HEK293 (cell line): Measurements from ENCODE around the gene LHFPL2.

Experiments used
- CTCF ChIA-PET: fragments of 350-600 bp; formaldehyde crosslinking; extraction: SDS; loops from one replicate; lab custom pipeline; 2021; ENCODE audit warnings: antibody characterized with exemption; lab: Yijun Ruan, JAX
- POLR2A ChIA-PET: fragments of 300-600 bp; formaldehyde crosslinking; extraction: SDS; loops from one replicate; lab custom pipeline; 2020; ENCODE audit warnings: antibody characterized with exemption, inconsistent platforms; lab: Yijun Ruan, JAX
- H3K27ac ChIP-seq: fragments of 200-500 bp; sonication (Bioruptor generic); 2 replicates; pipeline ENCODE4 v1.5.1; 2014; ENCODE audit warnings: low read depth, low read length, control low read depth, inconsistent platforms; ENCODE audit errors: extremely low read depth
- H3K36me3 ChIP-seq, 2 experiments: fragments of 200-500 bp in 1 of 2; sonication (Bioruptor generic) in 1 of 2; 1 replicate in 1 of 2; 2 replicates in 1 of 2; pipeline ENCODE4 v1.5.1; 2014 to 2017; ENCODE audit warnings: inconsistent platforms in 2 of 2, low read length in 2 of 2; ENCODE audit not compliant: control insufficient read depth in 2 of 2, insufficient read depth in 1 of 2
- H3K4me1 ChIP-seq: fragments of 200-500 bp; sonication (Bioruptor generic); 2 replicates; pipeline ENCODE4 v1.5.1; 2014; ENCODE audit warnings: mild to moderate bottlenecking, low read length, inconsistent platforms; ENCODE audit not compliant: control insufficient read depth, insufficient read depth
- H3K4me3 ChIP-seq: 2 replicates; pipeline ENCODE4 v1.5.1; 2011; ENCODE audit warnings: low read depth, mild to moderate bottlenecking, control low read depth, low read length, moderate library complexity
- H3K9me3 ChIP-seq: fragments of 200-500 bp; sonication (Bioruptor generic); 2 replicates; pipeline ENCODE4 v1.5.1; 2014; ENCODE audit warnings: low read depth, low read length, inconsistent platforms; ENCODE audit not compliant: control insufficient read depth, insufficient read depth
- BCL11B ChIP-seq: fragments of 450-650 bp; formaldehyde crosslinking; IDR thresholded peaks from 2 replicates; pipeline ENCODE4 v1.5.1; 2016; ENCODE audit warnings: low read depth, missing biosample characterization, missing genetic modification characterization
- OSR2 ChIP-seq: fragments of 450-650 bp; formaldehyde crosslinking; IDR thresholded peaks from 2 replicates; pipeline ENCODE4 v1.5.1; 2016; ENCODE audit warnings: missing biosample characterization, missing genetic modification characterization
- OVOL3 ChIP-seq: fragments of 450-650 bp; formaldehyde crosslinking; IDR thresholded peaks from 2 replicates; pipeline ENCODE4 v1.5.1; 2016; ENCODE audit warnings: missing biosample characterization, missing genetic modification characterization
- ZBTB17 ChIP-seq: fragments of 450-650 bp; formaldehyde crosslinking; IDR thresholded peaks from 2 replicates; pipeline ENCODE4 v1.5.1; 2016; ENCODE audit warnings: missing biosample characterization, missing genetic modification characterization
- ZNF132 ChIP-seq: fragments of 450-650 bp; formaldehyde crosslinking; IDR thresholded peaks from 2 replicates; pipeline ENCODE4 v1.5.1; 2017; ENCODE audit warnings: missing biosample characterization, missing genetic modification characterization, borderline replicate concordance
- ZNF146 ChIP-seq: fragments of 450-650 bp; formaldehyde crosslinking; IDR thresholded peaks from 2 replicates; pipeline ENCODE4 v1.5.1; 2016; ENCODE audit warnings: missing biosample characterization, missing genetic modification characterization
- ZNF350 ChIP-seq: fragments of 450-650 bp; formaldehyde crosslinking; IDR thresholded peaks from 2 replicates; pipeline ENCODE4 v1.5.0; 2017; ENCODE audit warnings: missing biosample characterization, mild to moderate bottlenecking, missing genetic modification characterization
- ZNF426 ChIP-seq: fragments of 450-650 bp; formaldehyde crosslinking; IDR thresholded peaks from 2 replicates; pipeline ENCODE4 v1.5.1; 2017; ENCODE audit warnings: missing biosample characterization, missing genetic modification characterization, mild to moderate bottlenecking, inconsistent platforms, moderate library complexity
- ZNF555 ChIP-seq: fragments of 450-650 bp; formaldehyde crosslinking; conservative IDR thresholded peaks from 2 replicates; pipeline ENCODE4 v1.5.1; 2017; ENCODE audit warnings: missing biosample characterization, mild to moderate bottlenecking, missing genetic modification characterization, inconsistent platforms
- ZNF561 ChIP-seq: fragments of 450-650 bp; IDR thresholded peaks from 2 replicates; pipeline ENCODE4 v1.5.1; 2018; ENCODE audit warnings: missing biosample characterization, missing genetic modification characterization, borderline replicate concordance
- ZNF701 ChIP-seq: fragments of 450-650 bp; formaldehyde crosslinking; IDR thresholded peaks from 2 replicates; pipeline ENCODE4 v1.5.1; 2016; ENCODE audit warnings: missing biosample characterization, missing genetic modification characterization
- ZNF843 ChIP-seq: fragments of 450-650 bp; formaldehyde crosslinking; IDR thresholded peaks from 2 replicates; pipeline ENCODE4 v1.5.1; 2016; ENCODE audit warnings: missing biosample characterization, missing genetic modification characterization
- ZSCAN16 ChIP-seq: fragments of 450-650 bp; formaldehyde crosslinking; IDR thresholded peaks from 2 replicates; pipeline ENCODE4 v1.5.1; 2016; ENCODE audit warnings: missing biosample characterization, missing genetic modification characterization
- ZXDB ChIP-seq: fragments of 450-650 bp; formaldehyde crosslinking; IDR thresholded peaks from 2 replicates; pipeline ENCODE4 v1.5.1; 2016; ENCODE audit warnings: missing biosample characterization, missing genetic modification characterization
- TF ChIP-seq, protein P1 (sequence below): fragments of 450-650 bp; formaldehyde crosslinking; IDR thresholded peaks from 2 replicates; pipeline ENCODE4 v1.5.1; 2017; ENCODE audit warnings: missing biosample characterization, missing genetic modification characterization
- TF ChIP-seq, protein P2 (sequence below): fragments of 450-650 bp; formaldehyde crosslinking; IDR thresholded peaks from 2 replicates; pipeline ENCODE4 v1.5.1; 2017; ENCODE audit warnings: missing biosample characterization, mild to moderate bottlenecking, missing genetic modification characterization, moderate library complexity
- TF ChIP-seq, protein P3 (sequence below): fragments of 450-650 bp; formaldehyde crosslinking; IDR thresholded peaks from 2 replicates; pipeline ENCODE4 v1.5.1; 2016; ENCODE audit warnings: missing biosample characterization, missing genetic modification characterization
- TF ChIP-seq, protein P4 (sequence below): sonication (generic); formaldehyde crosslinking; IDR thresholded peaks from 2 replicates; pipeline ENCODE4 v1.8.1; 2022; ENCODE audit warnings: mild to moderate bottlenecking, moderate library complexity, missing genetic modification reagents
- TF ChIP-seq, protein P5 (sequence below): fragments of 450-650 bp; formaldehyde crosslinking; IDR thresholded peaks from 2 replicates; pipeline ENCODE4 v1.5.1; 2016; ENCODE audit warnings: missing biosample characterization, missing genetic modification characterization
- TF ChIP-seq, protein P6 (sequence below): fragments of 450-650 bp; formaldehyde crosslinking; IDR thresholded peaks from 2 replicates; pipeline ENCODE4 v1.5.1; 2016; ENCODE audit warnings: missing biosample characterization, missing genetic modification characterization, low read depth

Gene LHFPL2

DNA sequence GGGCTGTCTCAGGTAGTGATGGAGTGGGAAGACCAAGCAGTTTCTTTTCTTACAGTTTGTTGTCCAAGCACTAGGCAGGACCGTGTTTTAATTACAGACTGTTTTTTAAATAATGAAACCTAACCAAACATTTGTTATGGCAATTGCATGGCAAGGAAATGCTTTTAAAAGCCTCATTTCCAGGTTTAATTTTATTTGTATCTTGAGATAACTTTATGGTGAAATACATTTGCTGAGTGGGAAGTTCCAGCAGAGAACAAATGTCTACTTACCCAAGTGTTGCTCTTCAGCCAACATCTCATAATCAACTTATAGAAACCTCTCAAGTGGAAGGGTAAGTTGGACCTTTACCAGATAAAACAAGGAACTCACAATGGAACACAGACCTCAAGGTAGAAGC, 11.8 kb upstream of the LHFPL2 start:
- TF ChIP-seq ZSCAN16 (tag by site-specific recombination) = peak; percentile 65; the same call in 1 of the 2 replicates
- no peak for TF ChIP-seq BCL11B
- TF ChIP-seq, protein P1, sequence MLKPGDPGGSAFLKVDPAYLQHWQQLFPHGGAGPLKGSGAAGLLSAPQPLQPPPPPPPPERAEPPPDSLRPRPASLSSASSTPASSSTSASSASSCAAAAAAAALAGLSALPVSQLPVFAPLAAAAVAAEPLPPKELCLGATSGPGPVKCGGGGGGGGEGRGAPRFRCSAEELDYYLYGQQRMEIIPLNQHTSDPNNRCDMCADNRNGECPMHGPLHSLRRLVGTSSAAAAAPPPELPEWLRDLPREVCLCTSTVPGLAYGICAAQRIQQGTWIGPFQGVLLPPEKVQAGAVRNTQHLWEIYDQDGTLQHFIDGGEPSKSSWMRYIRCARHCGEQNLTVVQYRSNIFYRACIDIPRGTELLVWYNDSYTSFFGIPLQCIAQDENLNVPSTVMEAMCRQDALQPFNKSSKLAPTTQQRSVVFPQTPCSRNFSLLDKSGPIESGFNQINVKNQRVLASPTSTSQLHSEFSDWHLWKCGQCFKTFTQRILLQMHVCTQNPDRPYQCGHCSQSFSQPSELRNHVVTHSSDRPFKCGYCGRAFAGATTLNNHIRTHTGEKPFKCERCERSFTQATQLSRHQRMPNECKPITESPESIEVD (tag by site-specific recombination) = peak; percentile 76
- TF ChIP-seq ZNF701 (tag by site-specific recombination) = no peak
- TF ChIP-seq ZNF843 = peak; percentile 29; the same call in 1 of the 2 replicates
- TF ChIP-seq, all 188 proteins: peak for 3
- CTCF ChIA-PET = interaction anchor here (0.6 kb wide), 1 partner anchor 211 kb away, joined by 3 read pairs; no protein-coding TSS in a partner anchor
- POLR2A ChIA-PET = no interaction called here
- H3K4me1 ChIP-seq = peaks cover 11% of the 10 kb centered on the region
- no peak overlapping the region for H3K4me3 ChIP-seq
- no peak overlapping the region; the same call in 1 of the 2 replicates for H3K27ac ChIP-seq
- H3K9me3 ChIP-seq = no peaks in the 10 kb centered on the region
- H3K36me3 ChIP-seq = no peaks in the 10 kb centered on the region

DNA sequence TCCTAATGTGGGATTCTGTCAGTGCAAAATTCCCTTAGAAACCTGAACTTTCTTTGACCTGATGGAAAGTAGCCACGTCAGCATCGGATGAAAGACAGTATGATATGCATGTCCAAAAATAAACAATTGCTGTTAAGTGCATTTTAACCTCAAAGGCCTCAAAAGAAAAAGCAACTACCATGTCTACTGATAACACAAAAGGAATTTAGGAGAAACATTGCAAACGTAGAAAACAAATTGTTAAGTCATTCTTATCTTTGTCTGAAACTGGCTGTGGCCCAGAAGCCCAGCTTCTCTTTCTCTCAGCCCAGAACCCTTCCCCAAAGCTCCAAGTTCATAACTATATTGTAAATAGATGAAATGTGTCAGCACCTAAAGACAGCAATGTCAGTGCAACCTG, 11.1 kb upstream of the LHFPL2 start:
- CTCF ChIA-PET = interaction anchor here (1.2 kb wide), 1 partner anchor 192 kb away, joined by 4 read pairs; no protein-coding TSS in a partner anchor
- no peaks in the 10 kb centered on the region for H3K9me3 ChIP-seq
- 0 out of 2 replicates have a peak, but pooled peaks have one; percentile 6 for TF ChIP-seq ZNF350 (tag by site-specific recombination)
- TF ChIP-seq ZNF555 (tag by site-specific recombination) = no peak
- TF ChIP-seq ZXDB (tag by site-specific recombination) = peak; percentile 39
- TF ChIP-seq OSR2 (tag by site-specific recombination) = peak; percentile 29; the same call in 1 of the 2 replicates
- TF ChIP-seq, protein P2, sequence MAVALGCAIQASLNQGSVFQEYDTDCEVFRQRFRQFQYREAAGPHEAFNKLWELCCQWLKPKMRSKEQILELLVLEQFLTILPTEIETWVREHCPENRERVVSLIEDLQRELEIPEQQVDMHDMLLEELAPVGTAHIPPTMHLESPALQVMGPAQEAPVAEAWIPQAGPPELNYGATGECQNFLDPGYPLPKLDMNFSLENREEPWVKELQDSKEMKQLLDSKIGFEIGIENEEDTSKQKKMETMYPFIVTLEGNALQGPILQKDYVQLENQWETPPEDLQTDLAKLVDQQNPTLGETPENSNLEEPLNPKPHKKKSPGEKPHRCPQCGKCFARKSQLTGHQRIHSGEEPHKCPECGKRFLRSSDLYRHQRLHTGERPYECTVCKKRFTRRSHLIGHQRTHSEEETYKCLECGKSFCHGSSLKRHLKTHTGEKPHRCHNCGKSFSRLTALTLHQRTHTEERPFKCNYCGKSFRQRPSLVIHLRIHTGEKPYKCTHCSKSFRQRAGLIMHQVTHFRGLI (tag by site-specific recombination) = no peak
- TF ChIP-seq, all 188 proteins: peak for 3
- Histone ChIP-seq H3K36me3 (no peaks in the 10 kb centered on the region), H3K27ac (no peak overlapping the region), H3K4me1 (peaks cover 11% of the 10 kb centered on the region), H3K4me3 (no peak overlapping the region)
- POLR2A ChIA-PET = no interaction called here

DNA sequence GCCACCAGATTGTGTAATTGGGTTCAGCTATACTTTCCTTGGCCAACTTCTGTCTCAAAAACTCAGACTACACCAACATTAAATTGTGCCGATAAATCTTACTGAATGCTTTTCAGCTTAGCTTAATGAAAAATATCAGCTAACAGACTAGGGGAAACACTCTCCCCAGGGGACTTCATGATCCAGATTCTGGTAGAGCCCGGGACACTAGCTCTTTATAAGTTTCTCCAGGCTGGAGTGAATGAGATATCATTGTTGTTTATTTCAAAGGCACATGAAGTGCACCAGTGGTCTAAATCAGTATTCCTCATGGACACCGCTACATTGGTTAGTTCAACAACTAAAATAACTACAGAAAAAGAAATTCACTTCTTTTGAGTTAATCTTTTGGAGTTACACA, 10.5 kb upstream of the LHFPL2 start:
- Histone ChIP-seq H3K36me3 (no peaks in the 10 kb centered on the region), H3K4me3 (no peak overlapping the region), H3K4me1 (peaks cover 14% of the 10 kb centered on the region), H3K27ac (no peak overlapping the region), H3K9me3 (no peaks in the 10 kb centered on the region)
- POLR2A ChIA-PET = interaction anchor here (0.6 to 1.2 kb wide), 2 partner anchors 11 to 317 kb away, joined by 4 to 6 read pairs; partner anchors contain the start of gene LHFPL2
- CTCF ChIA-PET = interaction anchor here (0.6 to 1.2 kb wide), 3 partner anchors 14 to 191 kb away, joined by 3 to 4 read pairs (median 3); no protein-coding TSS in a partner anchor
- TF ChIP-seq ZNF426 (tag by site-specific recombination) (no peak), ZNF146 (no peak), OVOL3 (tag by site-specific recombination) (no peak), ZBTB17 (tag by site-specific recombination) (no peak), ZNF132 (tag by site-specific recombination) (no peak), ZNF561 (tag by site-specific recombination) (no peak)
- TF ChIP-seq, protein P3, sequence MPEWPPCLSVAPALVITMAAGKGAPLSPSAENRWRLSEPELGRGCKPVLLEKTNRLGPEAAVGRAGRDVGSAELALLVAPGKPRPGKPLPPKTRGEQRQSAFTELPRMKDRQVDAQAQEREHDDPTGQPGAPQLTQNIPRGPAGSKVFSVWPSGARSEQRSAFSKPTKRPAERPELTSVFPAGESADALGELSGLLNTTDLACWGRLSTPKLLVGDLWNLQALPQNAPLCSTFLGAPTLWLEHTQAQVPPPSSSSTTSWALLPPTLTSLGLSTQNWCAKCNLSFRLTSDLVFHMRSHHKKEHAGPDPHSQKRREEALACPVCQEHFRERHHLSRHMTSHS (tag by site-specific recombination) = no peak
- TF ChIP-seq, protein P4, sequence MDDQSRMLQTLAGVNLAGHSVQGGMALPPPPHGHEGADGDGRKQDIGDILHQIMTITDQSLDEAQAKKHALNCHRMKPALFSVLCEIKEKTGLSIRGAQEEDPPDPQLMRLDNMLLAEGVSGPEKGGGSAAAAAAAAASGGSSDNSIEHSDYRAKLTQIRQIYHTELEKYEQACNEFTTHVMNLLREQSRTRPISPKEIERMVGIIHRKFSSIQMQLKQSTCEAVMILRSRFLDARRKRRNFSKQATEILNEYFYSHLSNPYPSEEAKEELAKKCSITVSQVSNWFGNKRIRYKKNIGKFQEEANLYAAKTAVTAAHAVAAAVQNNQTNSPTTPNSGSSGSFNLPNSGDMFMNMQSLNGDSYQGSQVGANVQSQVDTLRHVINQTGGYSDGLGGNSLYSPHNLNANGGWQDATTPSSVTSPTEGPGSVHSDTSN (CRISPR knock-in tag) = no peak
- TF ChIP-seq, protein P5, sequence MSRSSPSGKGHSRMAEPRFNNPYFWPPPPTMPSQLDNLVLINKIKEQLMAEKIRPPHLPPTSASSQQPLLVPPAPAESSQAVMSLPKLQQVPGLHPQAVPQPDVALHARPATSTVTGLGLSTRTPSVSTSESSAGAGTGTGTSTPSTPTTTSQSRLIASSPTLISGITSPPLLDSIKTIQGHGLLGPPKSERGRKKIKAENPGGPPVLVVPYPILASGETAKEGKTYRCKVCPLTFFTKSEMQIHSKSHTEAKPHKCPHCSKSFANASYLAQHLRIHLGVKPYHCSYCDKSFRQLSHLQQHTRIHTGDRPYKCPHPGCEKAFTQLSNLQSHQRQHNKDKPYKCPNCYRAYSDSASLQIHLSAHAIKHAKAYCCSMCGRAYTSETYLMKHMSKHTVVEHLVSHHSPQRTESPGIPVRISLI (tag by site-specific recombination) = no peak
- TF ChIP-seq, protein P6, sequence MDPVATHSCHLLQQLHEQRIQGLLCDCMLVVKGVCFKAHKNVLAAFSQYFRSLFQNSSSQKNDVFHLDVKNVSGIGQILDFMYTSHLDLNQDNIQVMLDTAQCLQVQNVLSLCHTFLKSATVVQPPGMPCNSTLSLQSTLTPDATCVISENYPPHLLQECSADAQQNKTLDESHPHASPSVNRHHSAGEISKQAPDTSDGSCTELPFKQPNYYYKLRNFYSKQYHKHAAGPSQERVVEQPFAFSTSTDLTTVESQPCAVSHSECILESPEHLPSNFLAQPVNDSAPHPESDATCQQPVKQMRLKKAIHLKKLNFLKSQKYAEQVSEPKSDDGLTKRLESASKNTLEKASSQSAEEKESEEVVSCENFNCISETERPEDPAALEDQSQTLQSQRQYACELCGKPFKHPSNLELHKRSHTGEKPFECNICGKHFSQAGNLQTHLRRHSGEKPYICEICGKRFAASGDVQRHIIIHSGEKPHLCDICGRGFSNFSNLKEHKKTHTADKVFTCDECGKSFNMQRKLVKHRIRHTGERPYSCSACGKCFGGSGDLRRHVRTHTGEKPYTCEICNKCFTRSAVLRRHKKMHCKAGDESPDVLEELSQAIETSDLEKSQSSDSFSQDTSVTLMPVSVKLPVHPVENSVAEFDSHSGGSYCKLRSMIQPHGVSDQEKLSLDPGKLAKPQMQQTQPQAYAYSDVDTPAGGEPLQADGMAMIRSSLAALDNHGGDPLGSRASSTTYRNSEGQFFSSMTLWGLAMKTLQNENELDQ = no peak
